ENCODE data around the gene MRTFA.

DNA sequence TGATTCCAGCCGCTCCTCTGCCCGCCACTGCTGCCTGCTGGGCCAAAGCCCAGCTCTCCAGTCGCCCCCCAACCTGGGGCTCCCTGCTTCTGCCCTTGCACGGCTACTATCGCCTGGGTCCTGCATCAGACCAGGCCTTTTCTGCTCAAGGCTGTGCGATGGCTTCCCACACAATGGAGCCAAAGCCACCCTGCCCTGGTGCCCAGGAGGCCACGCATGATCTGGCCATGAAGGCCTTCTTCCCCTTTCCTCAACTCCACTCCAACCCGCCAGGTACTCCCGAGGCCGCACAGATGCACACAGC, 220.3 kb downstream of the MRTFA start:
- TF ChIP-seq MAX (IDR thresholded peaks at IDR 0.05), result no peak
- TF ChIP-seq RAD21 (IDR thresholded peaks at IDR 0.05), result no peak
- no peak for TF ChIP-seq ZBTB33 (IDR thresholded peaks at IDR 0.05)
- TF ChIP-seq CTCF (IDR thresholded peaks at IDR 0.05; ENCODE audit: low read depth, low read length, missing input control), result no peak
- no peak for TF ChIP-seq ATF3 (IDR thresholded peaks at IDR 0.05)
- TF ChIP-seq SP1 (IDR thresholded peaks at IDR 0.05), result no peak
- TF ChIP-seq HNF4G (IDR thresholded peaks at IDR 0.05), result no peak
- no peak for TF ChIP-seq EGR1 (IDR thresholded peaks at IDR 0.05; ENCODE audit: low read depth in 2 of 2)
- TF ChIP-seq TAF1 (conservative IDR thresholded peaks at IDR 0.05), result no peak
- no peak for TF ChIP-seq RXRA (IDR thresholded peaks at IDR 0.05)
- TF ChIP-seq JUND (IDR thresholded peaks at IDR 0.05), result no peak
